Measurements from ENCODE around the gene PFKFB1. TPM values are rescaled to one million over a fixed set of nuclear protein-coding genes. Genes with fewer than 3 reads are reported as not detected.

Gene PFKFB1
- polyA plus RNA-seq, 2 of the 4 experiments (the other 2 are of a cell fraction): 0.04 to 0.28 TPM

- Histone ChIP-seq H3K4me2 (no peak overlapping the region), H3K27ac (no peak overlapping the region), H3K9me3 (no peaks in the 10 kb centered on the region), H3K4me3 (no peak overlapping the region), H3K4me1 (no peaks in the 10 kb centered on the region)
- ChIA-PET POLR2A (no interaction called here), CTCF (no interaction called here)
- ATAC-seq (no peak), DNase-seq (ENCODE audit: low read depth in 1 of 2, low spot score in 1 of 2) (no peak), FAIRE-seq (peak; percentile 96)
- TF ChIP-seq POLR2AphosphoS2 (conservative IDR thresholded peaks at IDR 0.05; ENCODE audit: low read length) (no peak), MAX (IDR thresholded peaks at IDR 0.05) (no peak), SMC3 (IDR thresholded peaks at IDR 0.05) (no peak), USF2 (IDR thresholded peaks at IDR 0.05) (no peak), HMGXB4 (CRISPR knock-in tag; IDR thresholded peaks at IDR 0.05; ENCODE audit: borderline replicate concordance) (no peak)
- 27% methylated on average over 3 of the region's 3 CpGs for WGBS (ENCODE audit: missing lambda C conversion rate)
Observed at GRCh38 chrX:54885740-54886139, 108.2 kb downstream of the PFKFB1 start.

Small RNAs within 50 kb of the gene (small RNA-seq; reads per million reads assigned to genes)
- gene RF00614: 0 reads per million in 6 experiments

Other genes starting within 250 kb of the PFKFB1 start
- 0.04 and 0.11 TPM in 2 replicates for gene ITIH6, start 195.9 kb downstream of the PFKFB1 start, polyA plus RNA-seq (2011; rRNA removed)
- not detected in 3 replicates for gene ITIH6, start 195.9 kb downstream of the PFKFB1 start, polyA plus RNA-seq (2017; fragmentation: RNase III; extraction: RNeasy Plus Mini Kit Qiagen cat#74134 plus additional on column Dnase treatment)
- 79.9 and 87.6 TPM in 2 replicates for gene MAGED2, start 186.4 kb downstream of the PFKFB1 start, polyA plus RNA-seq (2011; rRNA removed)
- gene MAGED2, start 186.4 kb downstream of the PFKFB1 start, polyA plus RNA-seq (2017; fragmentation: RNase III; extraction: RNeasy Plus Mini Kit Qiagen cat#74134 plus additional on column Dnase treatment): 87.7 to 127 TPM (median 109 TPM) in 3 replicates
- 1.4 and 1.7 TPM in 2 replicates for gene TRO, start 73.4 kb downstream of the PFKFB1 start, polyA plus RNA-seq (2011; rRNA removed)
- gene TRO, start 73.4 kb downstream of the PFKFB1 start, polyA plus RNA-seq (2017; fragmentation: RNase III; extraction: RNeasy Plus Mini Kit Qiagen cat#74134 plus additional on column Dnase treatment): 1.1 to 1.4 TPM (median 1.3 TPM) in 3 replicates
- 37.3 and 37.8 TPM in 2 replicates for gene APEX2, start 6.2 kb upstream of the PFKFB1 start, polyA plus RNA-seq (2011; rRNA removed)
- 27.8 to 29.1 TPM (median 28.0 TPM) in 3 replicates for gene APEX2, start 6.2 kb upstream of the PFKFB1 start, polyA plus RNA-seq (2017; fragmentation: RNase III; extraction: RNeasy Plus Mini Kit Qiagen cat#74134 plus additional on column Dnase treatment)
- gene ALAS2, start 36.8 kb upstream of the PFKFB1 start, polyA plus RNA-seq (2011; rRNA removed): not detected in 2 replicates
- not detected in 3 replicates for gene ALAS2, start 36.8 kb upstream of the PFKFB1 start, polyA plus RNA-seq (2017; fragmentation: RNase III; extraction: RNeasy Plus Mini Kit Qiagen cat#74134 plus additional on column Dnase treatment)
- gene PAGE2B, start 80.8 kb upstream of the PFKFB1 start, polyA plus RNA-seq (2011; rRNA removed): not detected in 2 replicates
- gene PAGE2B, start 80.8 kb upstream of the PFKFB1 start, polyA plus RNA-seq (2017; fragmentation: RNase III; extraction: RNeasy Plus Mini Kit Qiagen cat#74134 plus additional on column Dnase treatment): not detected in 3 replicates
- not detected in 2 replicates for gene PAGE2, start 94.8 kb upstream of the PFKFB1 start, polyA plus RNA-seq (2011; rRNA removed)
- gene PAGE2, start 94.8 kb upstream of the PFKFB1 start, polyA plus RNA-seq (2017; fragmentation: RNase III; extraction: RNeasy Plus Mini Kit Qiagen cat#74134 plus additional on column Dnase treatment): not detected in 3 replicates
- gene PAGE5, start 226.2 kb upstream of the PFKFB1 start, polyA plus RNA-seq (2011; rRNA removed): not detected in 2 replicates
- not detected in 3 replicates for gene PAGE5, start 226.2 kb upstream of the PFKFB1 start, polyA plus RNA-seq (2017; fragmentation: RNase III; extraction: RNeasy Plus Mini Kit Qiagen cat#74134 plus additional on column Dnase treatment)